CD14-positive monocyte (primary cell): Measurements from ENCODE around the gene PRKACG. TPM values are rescaled to one million over a fixed set of nuclear protein-coding genes. Genes with fewer than 3 reads are reported as not detected.
A peak's percentile ranks its signal among the peaks of the same experiment; 100 is the strongest.

Source experiments
- DNase-seq, 3 donors: peaks; one replicate each; pipeline ENCODE4 v3.0.0-alpha.2; 2011 to 2022
- H2AFZ ChIP-seq: 2 replicates; pipeline ENCODE4 v1.6.0; 2012; ENCODE audit warnings: mild to moderate bottlenecking, low read depth, low read length, inconsistent platforms; ENCODE audit not compliant: insufficient read depth, poor library complexity, severe bottlenecking
- H3K27ac ChIP-seq, 2 donors: 1 replicate in 1 of 2; 2 replicates in 1 of 2; pipeline ENCODE4 v1.5.1; 2012 to 2013; ENCODE audit warnings: low read length in 2 of 2, control low read depth in 1 of 2, inconsistent platforms in 1 of 2, low read depth in 1 of 2, mild to moderate bottlenecking in 1 of 2
- H3K27me3 ChIP-seq, 2 donors: one replicate each; pipeline versions ENCODE4 v1.6.0 to v1.6.1; 2011 to 2013; ENCODE audit warnings: low read length in 2 of 2; ENCODE audit not compliant: control insufficient read depth in 2 of 2, insufficient read depth in 2 of 2
- H3K36me3 ChIP-seq, 2 donors: replicated peaks in 1 of 2; 1 replicate in 1 of 2; 2 replicates in 1 of 2; pipeline versions ENCODE4 v1.5.1 to v1.6.1; 2012 to 2013; ENCODE audit warnings: low read length in 2 of 2, control low read depth in 1 of 2, inconsistent platforms in 1 of 2, mild to moderate bottlenecking in 1 of 2; ENCODE audit not compliant: insufficient read depth in 2 of 2, control insufficient read depth in 1 of 2
- H3K4me1 ChIP-seq, 2 donors: 1 replicate in 1 of 2; 2 replicates in 1 of 2; pipeline versions ENCODE4 v1.5.1 to v1.6.1; 2012 to 2013; ENCODE audit warnings: low read length in 2 of 2, control low read depth in 1 of 2, inconsistent platforms in 1 of 2, mild to moderate bottlenecking in 1 of 2, moderate library complexity in 1 of 2; ENCODE audit not compliant: insufficient read depth in 2 of 2, control insufficient read depth in 1 of 2
- H3K4me2 ChIP-seq: replicated peaks from 2 replicates; pipeline ENCODE3; 2012; ENCODE audit warnings: low read length, moderate library complexity, mild to moderate bottlenecking; ENCODE audit not compliant: poor library complexity, severe bottlenecking; ENCODE audit errors: extremely low read depth
- H3K4me3 ChIP-seq, 3 experiments: fragments of 200-600 bp in 1 of 3; sonication (generic) in 1 of 3; replicated peaks in 1 of 3; 1 replicate in 2 of 3; 2 replicates in 1 of 3; pipeline ENCODE4 v1.5.1; 2011 to 2013; ENCODE audit warnings: low read length in 3 of 3, mild to moderate bottlenecking in 3 of 3, control low read depth in 2 of 3, low read depth in 2 of 3, inconsistent platforms in 1 of 3, moderate library complexity in 1 of 3
- H3K79me2 ChIP-seq: 2 replicates; pipeline ENCODE4 v1.6.0; 2012; ENCODE audit warnings: mild to moderate bottlenecking, control low read depth, inconsistent platforms, low read length, moderate library complexity; ENCODE audit not compliant: insufficient read depth
- H3K9ac ChIP-seq: 2 replicates; pipeline ENCODE4 v1.6.0; 2017; ENCODE audit warnings: low read length, mild to moderate bottlenecking; ENCODE audit not compliant: insufficient read depth, poor library complexity, severe bottlenecking
- H3K9me3 ChIP-seq, 2 donors: replicated peaks in 1 of 2; 1 replicate in 1 of 2; 2 replicates in 1 of 2; pipeline versions ENCODE4 v1.5.1 to v1.6.1; 2012 to 2013; ENCODE audit warnings: low read length in 2 of 2, control low read depth in 1 of 2; ENCODE audit not compliant: control insufficient read depth in 1 of 2, insufficient read depth in 1 of 2
- H4K20me1 ChIP-seq: 2 replicates; pipeline ENCODE4 v1.6.0; 2012; ENCODE audit warnings: mild to moderate bottlenecking, low read length, control low read depth, moderate library complexity; ENCODE audit not compliant: insufficient read depth
- H3K27ac Mint-ChIP-seq, 7 donors: one replicate each; pipeline ENCODE4 v1.8.0; 2020; ENCODE audit warnings: mild to moderate bottlenecking in 7 of 7, mixed read lengths in 7 of 7, moderate library complexity in 6 of 7, inconsistent platforms in 2 of 7
- H3K27me3 Mint-ChIP-seq, 3 donors: one replicate each; pipeline ENCODE4 v1.8.0; 2021 to 2022; ENCODE audit warnings: low read depth in 3 of 3, mild to moderate bottlenecking in 3 of 3, mixed read lengths in 3 of 3, moderate library complexity in 3 of 3, inconsistent platforms in 1 of 3
- H3K36me3 Mint-ChIP-seq, 2 donors: one replicate each; pipeline ENCODE4 v1.8.0; 2020; ENCODE audit warnings: mixed read lengths in 2 of 2, inconsistent platforms in 1 of 2, mild to moderate bottlenecking in 1 of 2
- H3K4me1 Mint-ChIP-seq: one replicate; pipeline ENCODE4 v1.8.0; 2020; ENCODE audit warnings: mild to moderate bottlenecking, mixed read lengths
- H3K4me3 Mint-ChIP-seq, 2 donors: one replicate each; pipeline ENCODE4 v1.8.0; 2020; ENCODE audit warnings: mild to moderate bottlenecking in 2 of 2, mixed read lengths in 2 of 2, moderate library complexity in 1 of 2
- H3K9me3 Mint-ChIP-seq, 7 donors: one replicate each; pipeline ENCODE4 v1.8.0; 2020 to 2022; ENCODE audit warnings: mixed read lengths in 7 of 7, mild to moderate bottlenecking in 6 of 7, moderate library complexity in 6 of 7, inconsistent platforms in 2 of 7
- CTCF ChIP-seq: fragments of 200-600 bp; IDR thresholded peaks from one replicate; pipeline ENCODE4 v1.8.0; 2022; ENCODE audit warnings: antibody characterized with exemption, mild to moderate bottlenecking
- WGBS: methylation state at CpG from one replicate; pipeline ENCODE4 v1.1.5; 2013; ENCODE audit warnings: missing lambda C conversion rate; ENCODE audit not compliant: insufficient coverage; 5-methylcytosine and 5-hydroxymethylcytosine counted together
- intact Hi-C, 2 donors: fragments of 100-400 bp; cut with micrococcal nuclease; formaldehyde crosslinking; loops; one replicate each; pipeline versions ENCODE4 v1.15.0 to v1.15.1; 2023
- polyA plus RNA-seq, 3 donors: library from polyadenylated mRNA; depleted of rRNA in 1 of 3; unstranded in 2 of 3; stranded (reverse) in 1 of 3; fragments of 300-500 nt in 2 of 3; fragments of >200 nt in 1 of 3; fragmentation: Illumina TruSeq in 2 of 3; gene quantifications; 1 replicate in 2 of 3; 2 replicates in 1 of 3; pipeline ENCODE4 v1.2.3, GENCODE V29; 2012 to 2021

PRKACG gene
- polyA plus RNA-seq, 3 donors = not detected

GRCh38 chr9:68998812-68999211, 15.1 kb downstream of the PRKACG start:
- Mint-ChIP-seq H3K9me3 (peaks cover 0 to 2% (median 0%) of the 10 kb centered on the region in 7 donors), H3K36me3 (peaks cover 0 to 3% of the 10 kb centered on the region in 2 donors), H3K27me3 (peaks cover 0 to 1% (median 0%) of the 10 kb centered on the region in 3 donors), H3K27ac (peak overlapping the region in 1 of 7 donors; percentile 75), H3K4me3 (no peak overlapping the region), H3K4me1 (peaks cover 43% of the 10 kb centered on the region)
- H3K9ac ChIP-seq = no peak overlapping the region
- intact Hi-C loops = loop anchor here (2.0 to 10.0 kb wide), 4 partner anchors 94 to 414 kb away; partner anchors contain the start of gene PIP5K1B (in 1 of the 2)
- no peaks in the 10 kb centered on the region for H3K27me3 ChIP-seq
- peaks cover 35 to 37% of the 10 kb centered on the region in 2 donors for H3K4me1 ChIP-seq
- no peaks in the 10 kb centered on the region for H3K9me3 ChIP-seq
- H3K4me2 ChIP-seq = no peak overlapping the region
- no peak for DNase-seq
- no peaks in the 10 kb centered on the region for H3K36me3 ChIP-seq
- TF ChIP-seq CTCF = no peak
- H2AFZ ChIP-seq = peak overlapping the region; percentile 19
- H3K4me3 ChIP-seq = no peak overlapping the region
- 32% methylated on average over 4 of the region's 5 CpGs for WGBS
- peak overlapping the region in 1 of 2 donors; percentile 25 for H3K27ac ChIP-seq
- H4K20me1 ChIP-seq = no peaks in the 10 kb centered on the region
- no peaks in the 10 kb centered on the region for H3K79me2 ChIP-seq

GRCh38 chr9:68998385-68998784, 15.5 kb downstream of the PRKACG start:
- Histone ChIP-seq H3K9me3 (no peaks in the 10 kb centered on the region), H2AFZ (peak overlapping the region; percentile 19), H3K4me1 (peaks cover 35 to 37% of the 10 kb centered on the region in 2 donors), H3K4me2 (no peak overlapping the region), H3K36me3 (no peaks in the 10 kb centered on the region), H3K9ac (no peak overlapping the region), H3K27me3 (no peaks in the 10 kb centered on the region), H3K27ac (peak overlapping the region in 1 of 2 donors; percentile 25), H4K20me1 (no peaks in the 10 kb centered on the region), H3K79me2 (no peaks in the 10 kb centered on the region), H3K4me3 (no peak overlapping the region)
- no peak for TF ChIP-seq CTCF
- no peak for DNase-seq
- Mint-ChIP-seq H3K4me1 (peaks cover 43% of the 10 kb centered on the region), H3K9me3 (peaks cover 0 to 2% (median 0%) of the 10 kb centered on the region in 7 donors), H3K4me3 (no peak overlapping the region), H3K27ac (peak overlapping the region in 1 of 7 donors; percentile 6), H3K27me3 (peaks cover 0 to 1% (median 0%) of the 10 kb centered on the region in 3 donors), H3K36me3 (peaks cover 3% of the 10 kb centered on the region in 2 donors)
- intact Hi-C loops = loop anchor here (2.0 to 10.0 kb wide), 4 partner anchors 94 to 414 kb away; partner anchors contain the start of gene PIP5K1B (in 1 of the 2)
- WGBS = 75% methylated on average over 2 of the region's 4 CpGs
